ENCODE data around the gene FOLR2. TPM values are rescaled to one million over a fixed set of nuclear protein-coding genes. Genes with fewer than 3 reads are reported as not detected.

FOLR2 gene
- polyA plus RNA-seq, 3 donors, result 54.7 to 63.8 (median 62.6) TPM

DNA sequence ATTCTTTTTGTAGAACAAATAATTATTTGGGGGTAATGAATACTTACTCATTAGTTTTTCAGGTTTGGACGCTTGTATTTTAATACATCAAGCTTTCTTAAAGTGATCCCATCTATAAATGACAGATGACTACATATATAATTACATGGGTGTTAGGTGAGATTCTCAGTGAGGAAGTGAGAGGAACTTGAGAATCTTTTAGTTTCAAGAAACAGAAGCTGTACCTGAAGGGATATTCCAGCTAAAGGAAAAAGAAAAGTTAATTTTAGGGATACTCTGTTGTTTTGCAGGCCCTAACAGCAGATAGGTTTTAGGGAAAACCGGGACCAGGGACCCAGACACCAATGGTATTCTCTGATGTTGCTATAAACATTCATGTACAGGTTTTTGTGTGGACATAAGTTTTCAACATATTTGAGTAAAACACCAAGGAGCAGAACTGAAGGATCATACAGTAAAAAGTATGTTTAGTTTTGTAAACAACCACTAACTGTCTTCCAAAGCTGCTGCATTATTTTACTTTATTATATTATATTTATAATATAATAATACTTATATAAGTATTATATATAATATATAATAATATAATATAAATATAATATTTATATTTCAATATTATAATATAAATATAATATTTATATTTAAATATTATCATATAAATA lies 51.5 kb downstream of the FOLR2 start:
- H3K9me3 ChIP-seq (replicated peaks in 1 of 2; ENCODE audit: control insufficient read depth in 1 of 2, insufficient read depth in 1 of 2, low read length in 2 of 2), result no peaks in the 10 kb centered on the region
- H3K4me3 Mint-ChIP-seq, result no peak overlapping the region
- peaks cover 2 to 4% (median 2%) of the 10 kb centered on the region in 3 donors for H3K27me3 Mint-ChIP-seq (ENCODE audit: low read depth in 3 of 3)
- intact Hi-C loops (cut with micrococcal nuclease), result no loop called here
- H3K4me2 ChIP-seq (replicated peaks; ENCODE audit: extremely low read depth, low read length, poor library complexity, severe bottlenecking), result no peak overlapping the region
- H3K36me3 ChIP-seq (replicated peaks in 1 of 2; ENCODE audit: control insufficient read depth in 1 of 2, insufficient read depth in 2 of 2, low read length in 2 of 2), result no peaks in the 10 kb centered on the region
- H3K79me2 ChIP-seq (ENCODE audit: insufficient read depth, low read length), result no peaks in the 10 kb centered on the region
- 100% methylated on average over 1 of the region's 2 CpGs for WGBS (ENCODE audit: insufficient coverage)
- no peaks in the 10 kb centered on the region for H3K27me3 ChIP-seq (ENCODE audit: control insufficient read depth in 2 of 2, insufficient read depth in 2 of 2, low read length in 2 of 2)
- H4K20me1 ChIP-seq (ENCODE audit: insufficient read depth, low read length), result no peaks in the 10 kb centered on the region
- peaks cover 41% of the 10 kb centered on the region for H3K4me1 Mint-ChIP-seq
- no peak for DNase-seq
- no peak overlapping the region for H2AFZ ChIP-seq (ENCODE audit: insufficient read depth, low read depth, low read length, poor library complexity, severe bottlenecking)
- no peak overlapping the region for H3K27ac ChIP-seq (ENCODE audit: low read depth in 1 of 2, low read length in 2 of 2)
- no peak overlapping the region for H3K4me3 ChIP-seq (replicated peaks in 1 of 3; ENCODE audit: low read depth in 2 of 3, low read length in 3 of 3)
- H3K9ac ChIP-seq (ENCODE audit: insufficient read depth, low read length, poor library complexity, severe bottlenecking), result no peak overlapping the region
- H3K9me3 Mint-ChIP-seq, result peaks cover 3 to 12% (median 6%) of the 10 kb centered on the region in 7 donors
- H3K27ac Mint-ChIP-seq, result peak overlapping the region in 1 of 7 donors; percentile 4
- peaks cover 0 to 2% of the 10 kb centered on the region in 2 donors for H3K36me3 Mint-ChIP-seq
- TF ChIP-seq, protein P1, sequence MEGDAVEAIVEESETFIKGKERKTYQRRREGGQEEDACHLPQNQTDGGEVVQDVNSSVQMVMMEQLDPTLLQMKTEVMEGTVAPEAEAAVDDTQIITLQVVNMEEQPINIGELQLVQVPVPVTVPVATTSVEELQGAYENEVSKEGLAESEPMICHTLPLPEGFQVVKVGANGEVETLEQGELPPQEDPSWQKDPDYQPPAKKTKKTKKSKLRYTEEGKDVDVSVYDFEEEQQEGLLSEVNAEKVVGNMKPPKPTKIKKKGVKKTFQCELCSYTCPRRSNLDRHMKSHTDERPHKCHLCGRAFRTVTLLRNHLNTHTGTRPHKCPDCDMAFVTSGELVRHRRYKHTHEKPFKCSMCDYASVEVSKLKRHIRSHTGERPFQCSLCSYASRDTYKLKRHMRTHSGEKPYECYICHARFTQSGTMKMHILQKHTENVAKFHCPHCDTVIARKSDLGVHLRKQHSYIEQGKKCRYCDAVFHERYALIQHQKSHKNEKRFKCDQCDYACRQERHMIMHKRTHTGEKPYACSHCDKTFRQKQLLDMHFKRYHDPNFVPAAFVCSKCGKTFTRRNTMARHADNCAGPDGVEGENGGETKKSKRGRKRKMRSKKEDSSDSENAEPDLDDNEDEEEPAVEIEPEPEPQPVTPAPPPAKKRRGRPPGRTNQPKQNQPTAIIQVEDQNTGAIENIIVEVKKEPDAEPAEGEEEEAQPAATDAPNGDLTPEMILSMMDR (IDR thresholded peaks at IDR 0.05), result no peak
- H3K4me1 ChIP-seq (ENCODE audit: control insufficient read depth in 1 of 2, insufficient read depth in 2 of 2, low read length in 2 of 2), result peaks cover 26 to 39% of the 10 kb centered on the region in 2 donors

Other genes starting within 250 kb of the FOLR2 start
- 10 to 100 TPM in 1 of 3 donors, 1 to 10 TPM in 2; 7.4 to 32.3 (median 8.3) TPM for gene IL18BP, start 217.9 kb upstream of the FOLR2 start, polyA plus RNA-seq
- gene NUMA1, start 136.3 kb upstream of the FOLR2 start, polyA plus RNA-seq, result 10 to 100 TPM in 2 of 3 donors, 1 to 10 TPM in 1; 4.1 to 91.2 (median 12.4) TPM
- 1 to 10 TPM; 1.3 to 1.9 (median 1.6) TPM for gene LRRC51, start 135.9 kb upstream of the FOLR2 start, polyA plus RNA-seq
- gene LAMTOR1, start 113.5 kb upstream of the FOLR2 start, polyA plus RNA-seq, result 100 to 1,000 TPM; 224 to 292 (median 256) TPM
- gene TOMT, start 110.9 kb upstream of the FOLR2 start, polyA plus RNA-seq, result not detected
- 100 to 1,000 TPM in 1 of 3 donors, 10 to 100 TPM in 2; 92.6 to 112 (median 94.8) TPM for gene ANAPC15, start 104.1 kb upstream of the FOLR2 start, polyA plus RNA-seq
- 100 to 1,000 TPM in 1 of 3 donors, 10 to 100 TPM in 2; 22.3 to 330 (median 74.0) TPM for gene FOLR3, start 81.1 kb upstream of the FOLR2 start, polyA plus RNA-seq
- gene FOLR1, start 24.7 kb upstream of the FOLR2 start, polyA plus RNA-seq, result not detected
- gene INPPL1, start 8.0 kb downstream of the FOLR2 start, polyA plus RNA-seq, result 100 to 1,000 TPM in 1 of 3 donors, 10 to 100 TPM in 2; 11.8 to 390 (median 12.6) TPM
- not detected for gene PHOX2A, start 27.4 kb downstream of the FOLR2 start, polyA plus RNA-seq
- 10 to 100 TPM; 15.8 to 17.8 (median 17.7) TPM for gene CLPB, start 217.7 kb downstream of the FOLR2 start, polyA plus RNA-seq

All from CD14-positive monocyte (primary cell).